Stimulated activated CD8-positive, alpha-beta memory T cell treated with anti-CD3 and anti-CD28 coated beads, Interleukin-7, amount 100 ng/mL, for 48 hours (primary cell): ENCODE data around the gene ZDHHC8.

ENCODE experiments used
- DNase-seq, 2 donors: peaks; one replicate each; pipeline ENCODE4 v3.0.0-alpha.2; 2020; ENCODE audit warnings: low read depth in 1 of 2; ENCODE audit errors: extremely low read depth in 1 of 2

The ZDHHC8 gene

GRCh38 chr22:20131597-20131858 is at the start of gene ZDHHC8:
Gene ZDHHC8 (plus strand): TSS chr22:20131804. CDS start chr22:20131948, 144 bp downstream.
- DNase-seq = peak in 1 of 2 donors; percentile 20

GRCh38 chr22:20083157-20083890 is 48.3 kb upstream of the ZDHHC8 start:
- DNase-seq = no peak

DNA sequence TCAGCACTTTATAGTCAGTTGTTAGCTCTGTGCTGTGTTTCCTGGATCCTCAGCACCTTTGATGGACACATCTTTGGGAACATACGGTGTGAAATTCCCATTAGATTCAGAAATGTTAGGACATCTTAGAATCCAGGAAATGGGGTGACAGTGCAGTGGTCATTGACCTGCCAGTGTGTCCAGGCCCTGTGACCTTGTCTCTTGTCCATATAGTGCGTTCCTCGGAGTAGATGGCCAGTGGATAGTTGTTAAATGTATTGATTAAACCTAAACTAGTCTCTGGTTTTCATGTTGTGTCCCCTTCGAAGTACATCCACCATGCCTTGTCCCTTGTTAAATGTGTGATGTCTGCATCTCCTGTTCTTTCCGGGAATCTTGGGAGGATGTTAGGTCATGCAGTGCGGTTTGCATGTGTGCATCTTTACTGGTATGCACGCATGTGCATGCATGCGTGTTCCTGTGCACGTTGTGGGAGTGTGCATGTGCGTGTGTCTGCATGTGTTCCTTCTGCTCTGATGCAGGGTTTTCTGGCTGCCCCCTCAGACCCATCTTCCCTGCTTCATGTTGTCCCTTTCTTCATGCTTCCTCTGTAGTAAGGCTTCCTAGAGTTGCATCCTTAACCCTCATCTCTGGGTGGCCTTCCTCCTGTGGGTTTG is 47.6 kb upstream of the ZDHHC8 start:
- no peak for DNase-seq

GRCh38 chr22:20084547-20085413 is 46.8 kb upstream of the ZDHHC8 start:
- DNase-seq = no peak

DNA sequence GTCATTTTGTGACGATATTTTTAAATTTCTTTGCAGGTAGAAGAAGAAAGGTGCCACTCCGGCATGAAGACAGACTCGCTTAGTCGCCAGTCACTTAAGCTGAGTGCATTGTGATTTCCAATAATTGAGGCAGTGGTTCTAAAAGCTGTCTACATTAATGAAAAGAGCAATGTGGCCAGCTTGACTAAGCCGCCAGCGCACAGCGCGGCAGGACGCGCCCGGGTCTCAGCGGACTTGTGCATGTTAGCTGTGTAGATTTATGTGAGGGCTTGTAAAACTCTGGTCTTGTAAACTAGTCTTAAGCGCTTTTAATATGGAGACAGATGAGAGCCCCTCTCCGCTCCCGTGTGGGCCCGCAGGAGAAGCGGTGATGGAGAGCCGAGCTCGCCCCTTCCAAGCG is 46.0 kb upstream of the ZDHHC8 start:
- DNase-seq = no peak

DNA sequence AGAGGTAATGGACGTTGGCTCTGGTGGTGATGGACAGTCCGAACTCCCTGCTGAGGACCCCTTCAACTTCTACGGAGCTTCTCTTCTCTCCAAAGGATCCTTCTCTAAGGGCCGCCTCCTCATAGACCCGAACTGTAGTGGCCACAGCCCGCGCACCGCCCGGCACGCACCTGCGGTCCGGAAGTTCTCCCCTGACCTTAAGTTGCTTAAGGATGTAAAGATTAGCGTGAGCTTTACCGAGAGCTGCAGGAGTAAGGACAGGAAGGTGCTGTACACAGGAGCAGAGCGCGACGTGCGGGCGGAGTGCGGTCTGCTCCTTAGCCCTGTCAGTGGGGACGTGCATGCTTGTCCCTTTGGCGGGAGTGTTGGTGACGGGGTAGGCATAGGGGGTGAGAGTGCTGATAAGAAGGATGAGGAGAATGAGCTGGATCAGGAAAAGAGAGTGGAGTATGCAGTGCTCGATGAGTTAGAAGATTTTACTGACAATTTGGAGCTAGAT is 45.5 kb upstream of the ZDHHC8 start:
- no peak for DNase-seq

GRCh38 chr22:20086763-20087162 is 44.8 kb upstream of the ZDHHC8 start:
- no peak for DNase-seq

GRCh38 chr22:20087319-20088262 is 44.0 kb upstream of the ZDHHC8 start:
- DNase-seq = no peak

DNA sequence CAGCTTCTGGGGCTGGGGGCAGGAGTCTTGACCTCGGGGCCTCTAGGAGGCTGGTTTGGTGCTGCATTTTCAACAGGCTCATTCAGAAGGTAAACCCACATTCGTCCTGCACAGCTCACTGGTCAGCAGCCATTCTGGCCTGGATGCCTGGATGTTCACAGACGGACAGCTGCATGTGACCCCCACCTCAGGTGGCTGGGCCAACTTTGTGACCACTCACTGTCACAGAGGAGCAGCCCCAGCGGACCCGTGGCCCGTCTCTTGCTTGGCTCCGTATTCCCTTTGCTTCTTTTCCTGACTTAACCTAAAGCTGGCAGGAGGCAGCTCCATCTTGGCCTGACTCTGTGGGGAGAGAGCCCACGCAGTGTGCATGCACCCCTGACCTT is 43.3 kb upstream of the ZDHHC8 start:
- no peak for DNase-seq

- DNase-seq = no peak
Observed at GRCh38 chr22:20089226-20089976, 42.2 kb upstream of the ZDHHC8 start.

DNA sequence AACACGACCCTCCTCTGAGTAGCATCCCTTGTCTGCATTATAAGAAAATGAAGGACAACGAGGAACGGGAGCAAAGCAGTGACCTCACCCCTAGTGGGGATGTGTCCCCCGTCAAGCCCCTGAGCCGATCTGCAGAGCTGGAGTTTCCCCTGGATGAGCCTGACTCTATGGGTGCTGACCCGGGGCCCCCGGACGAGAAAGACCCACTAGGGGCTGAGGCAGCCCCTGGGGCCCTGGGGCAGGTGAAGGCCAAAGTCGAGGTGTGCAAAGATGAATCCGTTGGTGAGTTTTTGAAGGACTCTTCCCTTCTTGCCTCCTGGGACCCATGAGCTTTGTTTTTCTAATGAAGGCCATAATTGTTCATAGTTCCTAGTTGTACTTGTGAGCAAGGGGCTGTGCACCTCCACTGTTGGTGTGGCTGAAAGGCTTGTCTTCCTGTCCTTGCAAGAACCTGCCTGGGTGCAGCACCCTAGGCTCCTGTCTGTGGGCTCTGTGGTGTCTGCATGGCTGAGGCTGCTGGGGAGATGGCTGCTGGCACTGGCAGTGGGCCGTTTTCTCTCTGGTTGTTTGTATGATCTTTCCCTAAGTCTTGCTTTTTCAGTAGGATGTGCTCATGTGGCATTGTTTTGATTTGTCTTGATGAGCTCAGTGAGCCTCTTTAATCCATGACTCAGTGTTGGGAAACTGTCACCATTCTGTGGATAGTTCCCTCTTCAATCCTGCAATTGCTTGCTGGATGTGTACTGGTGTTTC is 41.5 kb upstream of the ZDHHC8 start:
- DNase-seq = no peak

DNA sequence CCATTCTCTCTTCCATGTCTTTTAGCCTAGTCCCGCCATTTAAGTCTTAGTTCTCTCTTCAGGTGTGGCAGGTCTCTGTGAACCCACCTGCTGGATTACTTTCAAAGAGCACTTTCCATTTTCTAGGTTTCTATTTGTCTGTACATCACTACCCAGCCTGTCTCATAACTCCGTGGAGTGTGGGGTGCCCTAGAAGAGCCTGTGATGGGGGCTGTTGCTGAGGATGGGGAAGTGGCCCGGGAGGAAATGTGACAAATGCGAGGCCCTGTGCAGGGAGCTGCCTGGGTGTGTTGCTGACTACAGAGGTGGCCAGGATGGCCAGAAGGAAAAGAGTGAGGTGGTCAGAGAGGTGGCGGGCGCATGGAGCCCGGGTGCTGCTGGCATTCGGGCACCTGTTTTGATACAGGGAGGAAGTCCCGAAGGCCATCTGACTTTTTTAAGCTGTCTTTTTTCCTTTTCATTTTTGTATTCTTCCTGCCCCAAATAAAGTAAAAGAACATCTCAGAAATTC is 40.8 kb upstream of the ZDHHC8 start:
- no peak for DNase-seq

- no peak for DNase-seq
Observed at GRCh38 chr22:20091690-20092476, 39.7 kb upstream of the ZDHHC8 start.

DNA sequence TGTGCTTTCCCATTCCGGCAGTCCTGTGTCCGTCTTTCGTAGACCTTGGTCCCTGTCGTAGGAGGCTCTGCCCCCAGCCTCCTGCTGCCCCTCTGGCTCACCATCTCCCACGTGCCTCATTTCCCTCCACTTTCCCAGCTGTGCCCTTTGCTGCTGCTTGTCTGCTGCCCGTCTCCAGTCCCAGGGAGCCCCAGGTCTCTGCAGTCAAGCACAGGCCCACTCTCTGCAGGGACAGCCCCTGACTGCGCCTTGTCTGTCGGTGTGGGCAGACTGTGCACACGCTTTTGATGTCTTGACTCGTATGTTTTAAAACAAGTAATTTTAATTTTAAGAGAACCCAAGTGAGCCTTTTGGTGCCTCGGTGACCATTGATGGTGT is 39.1 kb upstream of the ZDHHC8 start:
- DNase-seq = no peak

- no peak for DNase-seq
Observed at GRCh38 chr22:20093418-20094196, 38.0 kb upstream of the ZDHHC8 start.

DNA sequence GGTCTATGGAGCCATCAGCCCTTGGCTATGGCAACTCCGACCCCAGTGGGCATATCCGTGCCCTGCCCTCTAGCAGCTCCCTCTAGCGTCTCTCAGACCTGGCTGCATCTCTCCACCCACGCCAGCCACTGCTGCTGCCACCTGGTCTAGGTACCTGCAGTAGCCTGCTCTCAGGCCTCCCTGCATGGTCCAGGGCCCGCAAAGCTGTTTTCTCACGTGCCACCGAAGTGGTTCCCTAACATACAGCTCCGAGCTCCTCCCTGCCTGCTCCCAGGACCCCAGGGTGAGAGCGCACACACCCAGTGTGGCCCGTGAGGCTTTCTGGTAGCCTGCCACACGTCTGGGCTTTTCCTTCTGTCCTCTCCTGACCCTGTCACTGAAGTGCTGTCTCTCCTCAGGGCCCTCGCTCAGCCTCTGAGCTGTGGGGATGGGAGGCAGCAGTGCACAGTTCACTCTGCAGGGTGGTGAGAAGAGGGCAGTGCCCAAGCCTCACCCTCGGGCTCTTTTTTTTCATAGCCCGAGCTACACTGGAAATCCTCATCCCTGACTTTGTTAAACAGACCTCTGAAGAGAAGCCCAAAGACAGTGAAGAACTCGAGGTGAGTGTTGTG is 37.3 kb upstream of the ZDHHC8 start:
- DNase-seq = no peak

DNA sequence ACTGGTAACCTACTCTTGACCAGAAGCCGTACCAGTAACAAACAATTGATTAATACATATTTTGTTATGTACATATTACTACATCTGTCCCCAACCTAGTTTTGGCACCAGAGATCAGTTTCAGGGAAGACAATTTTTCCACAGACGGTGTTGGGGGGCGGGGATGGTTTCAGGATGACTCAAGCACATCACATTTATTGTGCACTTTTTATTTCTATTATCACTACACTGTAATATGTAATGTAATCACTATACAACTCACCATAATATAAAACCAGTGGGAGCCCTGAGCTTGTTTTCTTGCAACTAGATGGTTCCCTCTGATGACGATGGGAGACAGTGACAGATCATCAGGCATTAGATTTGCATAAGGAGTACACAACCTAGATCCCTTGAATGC is 36.1 kb upstream of the ZDHHC8 start:
- no peak for DNase-seq
